ENCODE data around the gene TXLNA. TPM values are rescaled to one million over a fixed set of nuclear protein-coding genes. Genes with fewer than 3 reads are reported as not detected.
"Not testable (repeated sequence)": the region's sequence is repeated elsewhere in the genome, so short reads cannot be mapped to it uniquely, and the experiment has no call there.

TXLNA gene
- polyA plus RNA-seq, 2 of the 4 experiments (the other 2 are of a cell fraction): 22.5 to 25.0 TPM

DNA sequence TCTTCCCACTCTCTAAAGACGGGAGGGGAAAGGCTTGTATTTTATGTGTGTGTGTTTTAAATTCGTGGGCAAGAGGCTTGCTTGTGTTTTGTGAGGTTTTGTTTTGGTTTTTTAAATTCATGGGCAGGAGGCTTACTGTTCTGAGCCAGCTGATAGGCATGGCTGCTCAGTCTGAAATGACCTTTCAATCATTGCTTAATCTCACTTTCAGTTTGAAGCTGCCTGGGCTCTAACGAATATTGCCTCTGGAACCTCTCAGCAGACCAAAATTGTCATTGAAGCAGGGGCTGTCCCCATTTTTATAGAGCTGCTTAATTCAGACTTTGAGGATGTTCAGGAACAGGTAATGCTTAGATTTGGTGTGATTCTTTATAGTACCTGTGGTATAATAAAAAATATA lies 20.3 kb upstream of the TXLNA start:
- Histone ChIP-seq H3K4me1 (no peaks in the 10 kb centered on the region), H3K9me3 (no peaks in the 10 kb centered on the region), H3K4me3 (no peak overlapping the region), H3K27ac (no peak overlapping the region), H3K4me2 (no peak overlapping the region)
- ChIA-PET CTCF (no interaction called here), POLR2A (no interaction called here)
- WGBS (ENCODE audit: missing lambda C conversion rate): 62% methylated on average over 3 of the region's 3 CpGs
- ATAC-seq: no peak
- no peak for FAIRE-seq
- no peak for DNase-seq (ENCODE audit: low read depth in 1 of 2, low spot score in 1 of 2)
- TF ChIP-seq BHLHE40 (IDR thresholded peaks at IDR 0.05; ENCODE audit: low read depth, low read length) (no peak), USF2 (IDR thresholded peaks at IDR 0.05) (no peak), CBX8 (IDR thresholded peaks at IDR 0.05) (no peak)

- ATAC-seq: no peak
- 95% methylated on average over 2 of the region's 2 CpGs for WGBS (ENCODE audit: missing lambda C conversion rate)
- ChIA-PET CTCF (interaction anchor here (0.6 kb wide), 1 partner anchor 832 kb away, joined by 3 read pairs; no protein-coding TSS in a partner anchor), POLR2A (no interaction called here)
- no peaks in the 10 kb centered on the region for H3K9me3 ChIP-seq
- H3K4me1 ChIP-seq: no peaks in the 10 kb centered on the region
- no peak overlapping the region for H3K4me2 ChIP-seq
- FAIRE-seq: no peak
- H3K27ac ChIP-seq: no peak overlapping the region
- no peak for DNase-seq (ENCODE audit: low read depth in 1 of 2, low spot score in 1 of 2)
- H3K4me3 ChIP-seq: no peak overlapping the region
- TF ChIP-seq EP300 (IDR thresholded peaks at IDR 0.05) (no peak), EHF (CRISPR knock-in tag; IDR thresholded peaks at IDR 0.05) (no peak), MAX (IDR thresholded peaks at IDR 0.05) (no peak), SREBF2 (IDR thresholded peaks at IDR 0.05) (no peak), CHD4 (IDR thresholded peaks at IDR 0.05; ENCODE audit: borderline replicate concordance) (no peak), ZFP36 (IDR thresholded peaks at IDR 0.05; ENCODE audit: borderline replicate concordance, partially characterized antibody) (no peak), EHMT2 (IDR thresholded peaks at IDR 0.05; ENCODE audit: low read depth) (no peak), BHLHE40 (IDR thresholded peaks at IDR 0.05; ENCODE audit: low read depth, low read length) (no peak), RNF2 (IDR thresholded peaks at IDR 0.05; ENCODE audit: borderline replicate concordance, low read depth) (no peak), HOXB13 (CRISPR knock-in tag; IDR thresholded peaks at IDR 0.05; ENCODE audit: low read depth) (no peak), ZC3H11A (IDR thresholded peaks at IDR 0.05) (no peak), ATOH8 (CRISPR knock-in tag; IDR thresholded peaks at IDR 0.05; ENCODE audit: low read depth) (no peak), ZNF302 (CRISPR knock-in tag; IDR thresholded peaks at IDR 0.05) (no peak), CHD2 (IDR thresholded peaks at IDR 0.05; ENCODE audit: low read length, partially characterized antibody) (no peak), RCOR1 (IDR thresholded peaks at IDR 0.05; ENCODE audit: low read depth, low read length) (no peak), FOSB (CRISPR knock-in tag; IDR thresholded peaks at IDR 0.05) (no peak), TP53 (CRISPR knock-in tag; IDR thresholded peaks at IDR 0.05) (no peak)
- TF ChIP-seq, protein P1, sequence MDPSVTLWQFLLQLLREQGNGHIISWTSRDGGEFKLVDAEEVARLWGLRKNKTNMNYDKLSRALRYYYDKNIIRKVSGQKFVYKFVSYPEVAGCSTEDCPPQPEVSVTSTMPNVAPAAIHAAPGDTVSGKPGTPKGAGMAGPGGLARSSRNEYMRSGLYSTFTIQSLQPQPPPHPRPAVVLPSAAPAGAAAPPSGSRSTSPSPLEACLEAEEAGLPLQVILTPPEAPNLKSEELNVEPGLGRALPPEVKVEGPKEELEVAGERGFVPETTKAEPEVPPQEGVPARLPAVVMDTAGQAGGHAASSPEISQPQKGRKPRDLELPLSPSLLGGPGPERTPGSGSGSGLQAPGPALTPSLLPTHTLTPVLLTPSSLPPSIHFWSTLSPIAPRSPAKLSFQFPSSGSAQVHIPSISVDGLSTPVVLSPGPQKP (IDR thresholded peaks at IDR 0.05; ENCODE audit: low read depth, low read length): no peak
- TF ChIP-seq, protein P2, sequence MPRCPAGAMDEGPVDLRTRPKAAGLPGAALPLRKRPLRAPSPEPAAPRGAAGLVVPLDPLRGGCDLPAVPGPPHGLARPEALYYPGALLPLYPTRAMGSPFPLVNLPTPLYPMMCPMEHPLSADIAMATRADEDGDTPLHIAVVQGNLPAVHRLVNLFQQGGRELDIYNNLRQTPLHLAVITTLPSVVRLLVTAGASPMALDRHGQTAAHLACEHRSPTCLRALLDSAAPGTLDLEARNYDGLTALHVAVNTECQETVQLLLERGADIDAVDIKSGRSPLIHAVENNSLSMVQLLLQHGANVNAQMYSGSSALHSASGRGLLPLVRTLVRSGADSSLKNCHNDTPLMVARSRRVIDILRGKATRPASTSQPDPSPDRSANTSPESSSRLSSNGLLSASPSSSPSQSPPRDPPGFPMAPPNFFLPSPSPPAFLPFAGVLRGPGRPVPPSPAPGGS (IDR thresholded peaks at IDR 0.05): no peak
These were observed 16.1 kb upstream of the TXLNA start for GRCh38 chr1:32163405-32163804.

- H3K4me3 ChIP-seq; POLR2A ChIA-PET; H3K9me3 ChIP-seq; H3K4me1 ChIP-seq; ATAC-seq; FAIRE-seq; H3K4me2 ChIP-seq; DNase-seq (ENCODE audit: low read depth in 1 of 2, low spot score in 1 of 2); H3K27ac ChIP-seq: not testable (repeated sequence)
- CTCF ChIA-PET: interaction anchor here (1.2 kb wide), 1 partner anchor 12 kb away, joined by 3 read pairs; no protein-coding TSS in a partner anchor
- WGBS (ENCODE audit: missing lambda C conversion rate): 96% methylated on average over 10 of the region's 10 CpGs
These were observed 13.8 kb upstream of the TXLNA start for GRCh38 chr1:32165633-32166032.

Data from A549 (cell line).